ENCODE results near the gene VASH1.
A peak's percentile ranks its signal among the peaks of the same experiment; 100 is the strongest.

Gene VASH1

DNA sequence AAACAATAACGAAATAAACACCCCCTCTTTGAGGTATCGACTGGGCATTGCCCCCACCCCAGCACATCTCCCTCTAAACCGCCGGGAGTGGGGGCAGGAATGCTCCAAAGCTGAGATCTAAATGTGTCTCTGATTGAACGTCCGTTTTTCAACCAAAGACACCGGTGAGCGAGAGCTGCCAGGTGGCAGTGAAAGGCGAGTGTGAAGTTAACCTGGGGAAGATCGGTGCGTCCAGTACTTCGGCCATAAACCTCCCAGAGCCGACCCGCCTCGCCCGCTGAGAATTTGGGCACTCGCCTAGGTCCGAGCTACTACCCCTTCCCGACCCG is 50.8 kb downstream of the VASH1 start:
- Histone ChIP-seq H3K36me3 (ENCODE audit: control insufficient read depth, insufficient read depth, low read length) (peaks cover 11% of the 10 kb centered on the region), H3K27ac (ENCODE audit: insufficient read depth, low read length, poor library complexity, severe bottlenecking) (peak overlapping the region; percentile 64), H3K27me3 (replicated peaks; ENCODE audit: control insufficient read depth, insufficient read depth, low read length, poor library complexity, severe bottlenecking) (no peaks in the 10 kb centered on the region), H3K9me3 (ENCODE audit: control insufficient read depth, low read length) (no peaks in the 10 kb centered on the region), H3K4me1 (ENCODE audit: control insufficient read depth, insufficient read depth, low read length, poor library complexity, severe bottlenecking) (peaks cover 20% of the 10 kb centered on the region), H3K4me3 (ENCODE audit: insufficient read depth, low read depth, low read length, poor library complexity, severe bottlenecking) (peak overlapping the region; percentile 93)
- DNase-seq: no peak

DNA sequence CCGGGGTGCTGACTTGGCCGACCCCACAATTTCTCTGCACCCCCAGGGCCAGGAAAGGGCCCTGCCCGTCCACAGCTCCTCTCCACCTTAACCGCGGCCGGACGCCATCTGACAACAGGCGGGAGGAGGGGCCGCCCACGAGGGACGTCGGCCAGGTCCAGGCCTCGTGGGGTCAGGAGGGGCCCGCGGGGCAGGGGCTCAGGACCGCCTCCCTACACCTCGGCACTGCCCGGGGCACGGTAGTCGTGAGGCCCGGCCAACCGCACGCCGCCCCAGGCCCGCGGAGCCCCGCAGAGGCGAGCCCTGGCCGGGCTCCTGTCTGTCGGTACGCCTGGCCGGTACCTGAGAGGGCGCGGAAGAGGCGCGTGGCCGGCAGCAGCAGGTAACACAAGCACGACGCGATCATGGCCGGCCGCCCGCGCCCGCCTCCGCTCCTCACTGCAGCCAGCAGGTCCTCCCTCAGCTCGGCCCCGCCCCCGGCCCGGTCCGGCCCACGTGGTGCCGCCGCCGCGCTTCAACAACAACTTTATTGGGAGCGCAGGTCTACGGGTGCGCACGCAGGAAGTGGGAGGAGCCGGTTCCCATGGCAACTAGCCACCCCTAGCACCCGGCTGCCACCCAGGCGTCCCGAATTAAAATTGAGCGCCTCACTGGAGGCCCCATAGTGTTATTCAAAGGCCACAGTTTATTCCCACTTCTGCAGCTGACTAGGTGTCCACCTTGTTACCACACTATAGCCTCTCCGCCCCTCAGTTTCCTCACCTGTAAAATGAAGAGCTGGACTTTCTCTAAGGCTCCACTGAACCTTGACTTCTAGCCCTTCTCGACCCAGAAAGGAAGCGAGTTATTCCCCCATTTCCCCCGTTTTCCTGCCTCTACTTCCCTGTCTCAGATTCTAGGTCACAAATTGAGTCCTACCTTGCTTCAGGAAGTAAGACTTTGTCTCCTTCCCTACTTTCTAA is 51.4 kb downstream of the VASH1 start, which contains the start of gene ANGEL1:
Gene ANGEL1, minus strand, starts transcription at position 461 of the 962 bp plus-strand sequence. Its CDS starts 55 bp downstream, at position 406.
- Histone ChIP-seq H3K4me3 (ENCODE audit: insufficient read depth, low read depth, low read length, poor library complexity, severe bottlenecking) (peak within 1 kb of the TSS; percentile 93), H3K27ac (ENCODE audit: insufficient read depth, low read length, poor library complexity, severe bottlenecking) (peak within 1 kb of the TSS; percentile 64), H3K36me3 (ENCODE audit: control insufficient read depth, insufficient read depth, low read length) (peaks cover 4% of the 10 kb centered on the region), H3K27me3 (replicated peaks; ENCODE audit: control insufficient read depth, insufficient read depth, low read length, poor library complexity, severe bottlenecking) (no peaks in the 10 kb centered on the region), H3K4me1 (ENCODE audit: control insufficient read depth, insufficient read depth, low read length, poor library complexity, severe bottlenecking) (peaks cover 20% of the 10 kb centered on the region), H3K9me3 (ENCODE audit: control insufficient read depth, low read length) (no peaks in the 10 kb centered on the region)
- DNase-seq: peak; percentile 93 to 96 (median 95)

DNA sequence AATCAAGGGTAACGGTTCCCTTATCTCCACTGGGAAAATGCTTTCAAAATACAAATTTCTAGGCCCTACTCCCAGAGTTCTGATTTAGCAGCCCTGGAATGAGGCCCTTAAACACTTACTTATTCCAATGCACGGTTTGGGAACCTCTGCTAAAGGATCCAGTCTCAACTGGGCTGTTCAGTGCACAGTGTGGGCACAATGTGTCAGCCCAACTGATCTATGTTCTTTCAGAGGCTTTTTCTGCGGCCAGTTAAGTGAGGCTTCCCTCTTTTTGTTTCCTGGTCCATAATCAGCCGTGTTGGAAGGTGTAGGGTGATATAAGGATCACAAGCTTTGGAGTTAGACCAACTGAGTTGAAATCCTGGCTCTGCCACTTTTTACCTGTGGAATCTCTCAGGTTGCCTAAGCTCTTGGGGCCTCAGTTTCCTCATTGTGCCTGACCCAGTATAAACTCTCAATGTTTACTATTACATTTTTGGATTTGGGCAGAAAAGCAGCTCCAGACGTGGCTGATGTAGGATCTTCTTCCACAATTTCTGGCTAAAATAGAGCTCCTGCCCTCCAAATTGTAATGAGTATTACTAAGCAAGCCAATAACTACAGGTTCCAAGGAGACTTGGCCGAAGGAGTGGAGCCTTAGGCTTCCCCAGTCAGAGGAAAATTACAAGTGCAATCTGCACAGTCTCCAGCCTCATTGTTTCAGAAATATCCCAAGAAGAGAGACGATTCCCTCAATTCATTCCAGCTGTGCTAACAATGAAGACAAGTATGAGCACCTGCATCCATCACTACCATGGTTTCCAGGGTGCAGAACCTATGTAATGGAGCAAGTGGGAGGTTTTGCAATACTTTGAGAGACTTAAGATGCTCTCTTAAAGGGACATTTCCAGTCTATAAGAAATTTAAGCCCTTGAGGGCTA is 53.7 kb downstream of the VASH1 start:
- Histone ChIP-seq H3K27ac (ENCODE audit: insufficient read depth, low read length, poor library complexity, severe bottlenecking) (no peak overlapping the region), H3K9me3 (ENCODE audit: control insufficient read depth, low read length) (no peaks in the 10 kb centered on the region)

DNA sequence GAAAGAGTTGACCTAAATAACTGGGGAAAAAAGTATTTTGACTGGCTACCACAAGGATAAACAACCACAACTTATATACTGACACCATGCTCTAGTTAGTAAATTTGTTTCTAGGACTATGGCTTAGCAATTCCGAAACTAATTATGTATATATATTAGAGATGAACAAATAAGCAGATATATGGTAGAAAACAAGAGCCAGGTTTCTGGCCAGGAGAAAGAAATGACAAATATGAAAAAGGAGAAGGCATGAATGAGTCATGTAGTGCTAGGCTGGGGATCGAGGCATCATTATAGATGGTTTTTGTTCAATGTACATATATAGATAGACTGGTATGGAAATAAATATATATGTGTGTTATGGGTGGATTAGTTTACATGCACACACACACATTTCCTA is 59.4 kb downstream of the VASH1 start:
- no peaks in the 10 kb centered on the region for H3K9me3 ChIP-seq (ENCODE audit: control insufficient read depth, low read length)
- H3K27me3 ChIP-seq (replicated peaks; ENCODE audit: control insufficient read depth, insufficient read depth, low read length, poor library complexity, severe bottlenecking): no peaks in the 10 kb centered on the region
- H3K4me1 ChIP-seq (ENCODE audit: control insufficient read depth, insufficient read depth, low read length, poor library complexity, severe bottlenecking): no peaks in the 10 kb centered on the region
- no peak overlapping the region for H3K27ac ChIP-seq (ENCODE audit: insufficient read depth, low read length, poor library complexity, severe bottlenecking)
- H3K4me3 ChIP-seq (ENCODE audit: insufficient read depth, low read depth, low read length, poor library complexity, severe bottlenecking): no peak overlapping the region
- no peaks in the 10 kb centered on the region for H3K36me3 ChIP-seq (ENCODE audit: control insufficient read depth, insufficient read depth, low read length)
- no peak for DNase-seq

More for the DNA sequence above, 53.7 kb downstream of the VASH1 start:
- DNase-seq: no peak
- Histone ChIP-seq H3K36me3 (ENCODE audit: control insufficient read depth, insufficient read depth, low read length) (no peaks in the 10 kb centered on the region), H3K4me3 (ENCODE audit: insufficient read depth, low read depth, low read length, poor library complexity, severe bottlenecking) (no peak overlapping the region), H3K27me3 (replicated peaks; ENCODE audit: control insufficient read depth, insufficient read depth, low read length, poor library complexity, severe bottlenecking) (no peaks in the 10 kb centered on the region), H3K4me1 (ENCODE audit: control insufficient read depth, insufficient read depth, low read length, poor library complexity, severe bottlenecking) (peaks cover 20% of the 10 kb centered on the region)

DNA sequence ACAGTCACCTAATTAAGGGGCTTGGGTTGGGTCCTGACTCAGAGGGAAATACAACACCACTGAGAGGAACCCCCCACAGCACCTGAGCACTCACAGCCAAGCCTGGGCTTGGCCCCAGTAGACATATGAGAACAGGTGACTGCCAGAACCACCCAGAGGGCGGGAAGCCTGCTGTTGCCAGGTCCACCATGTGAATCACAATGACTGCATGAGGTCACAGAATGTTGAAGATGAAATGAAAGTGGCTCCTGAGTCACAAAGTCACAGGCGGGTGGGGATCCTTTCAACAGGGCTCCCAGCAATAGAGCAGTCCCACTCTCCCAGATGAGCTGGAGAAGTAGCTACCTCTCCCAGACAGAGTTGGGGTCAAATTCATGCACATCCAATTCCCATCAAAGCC is 64.9 kb downstream of the VASH1 start, which contains the start of gene LRRC74A:
Gene LRRC74A, plus strand, starts transcription at position 287 of the 400 bp plus-strand sequence. CDS start 290 bp downstream, outside the sequence.
- Histone ChIP-seq H3K27ac (ENCODE audit: insufficient read depth, low read length, poor library complexity, severe bottlenecking) (no peak within 1 kb of the TSS), H3K4me3 (ENCODE audit: insufficient read depth, low read depth, low read length, poor library complexity, severe bottlenecking) (no peak within 1 kb of the TSS), H3K27me3 (replicated peaks; ENCODE audit: control insufficient read depth, insufficient read depth, low read length, poor library complexity, severe bottlenecking) (no peaks in the 10 kb centered on the region), H3K36me3 (ENCODE audit: control insufficient read depth, insufficient read depth, low read length) (no peaks in the 10 kb centered on the region), H3K4me1 (ENCODE audit: control insufficient read depth, insufficient read depth, low read length, poor library complexity, severe bottlenecking) (no peaks in the 10 kb centered on the region), H3K9me3 (ENCODE audit: control insufficient read depth, low read length) (no peaks in the 10 kb centered on the region)
- no peak for DNase-seq

DNA sequence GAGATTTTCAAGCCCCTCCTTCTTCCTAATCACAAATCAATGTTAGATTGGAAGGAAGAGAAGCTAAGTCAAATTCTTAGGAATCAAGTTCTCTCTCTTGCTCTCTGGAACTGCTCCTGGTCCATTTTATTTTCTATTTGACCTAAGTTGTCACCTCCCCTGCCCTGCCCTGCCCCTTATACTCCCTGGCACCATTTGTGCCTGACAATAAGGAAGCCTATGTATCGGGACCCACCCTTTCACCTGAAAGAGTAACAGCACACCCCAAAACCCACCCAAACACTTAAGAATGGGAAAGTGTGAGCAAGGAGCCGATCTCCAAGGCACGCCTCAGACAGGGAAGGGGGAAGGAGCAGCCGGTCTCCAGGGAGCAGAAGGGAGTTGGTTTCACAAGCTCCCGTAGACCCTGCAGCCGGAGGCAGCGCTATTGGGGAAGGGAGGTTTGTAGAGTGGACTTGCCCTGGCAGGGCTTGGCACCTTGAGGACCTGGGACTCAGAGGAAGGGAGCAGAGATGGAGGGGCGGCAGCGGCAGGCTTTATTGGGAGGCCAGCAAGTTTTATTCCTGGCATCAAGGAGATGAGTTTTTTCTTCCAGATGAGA is 66.5 kb downstream of the VASH1 start:
- Histone ChIP-seq H3K4me3 (ENCODE audit: insufficient read depth, low read depth, low read length, poor library complexity, severe bottlenecking) (no peak overlapping the region), H3K9me3 (ENCODE audit: control insufficient read depth, low read length) (no peaks in the 10 kb centered on the region), H3K4me1 (ENCODE audit: control insufficient read depth, insufficient read depth, low read length, poor library complexity, severe bottlenecking) (no peaks in the 10 kb centered on the region), H3K27me3 (replicated peaks; ENCODE audit: control insufficient read depth, insufficient read depth, low read length, poor library complexity, severe bottlenecking) (no peaks in the 10 kb centered on the region), H3K27ac (ENCODE audit: insufficient read depth, low read length, poor library complexity, severe bottlenecking) (no peak overlapping the region), H3K36me3 (ENCODE audit: control insufficient read depth, insufficient read depth, low read length) (no peaks in the 10 kb centered on the region)
- no peak for DNase-seq

DNA sequence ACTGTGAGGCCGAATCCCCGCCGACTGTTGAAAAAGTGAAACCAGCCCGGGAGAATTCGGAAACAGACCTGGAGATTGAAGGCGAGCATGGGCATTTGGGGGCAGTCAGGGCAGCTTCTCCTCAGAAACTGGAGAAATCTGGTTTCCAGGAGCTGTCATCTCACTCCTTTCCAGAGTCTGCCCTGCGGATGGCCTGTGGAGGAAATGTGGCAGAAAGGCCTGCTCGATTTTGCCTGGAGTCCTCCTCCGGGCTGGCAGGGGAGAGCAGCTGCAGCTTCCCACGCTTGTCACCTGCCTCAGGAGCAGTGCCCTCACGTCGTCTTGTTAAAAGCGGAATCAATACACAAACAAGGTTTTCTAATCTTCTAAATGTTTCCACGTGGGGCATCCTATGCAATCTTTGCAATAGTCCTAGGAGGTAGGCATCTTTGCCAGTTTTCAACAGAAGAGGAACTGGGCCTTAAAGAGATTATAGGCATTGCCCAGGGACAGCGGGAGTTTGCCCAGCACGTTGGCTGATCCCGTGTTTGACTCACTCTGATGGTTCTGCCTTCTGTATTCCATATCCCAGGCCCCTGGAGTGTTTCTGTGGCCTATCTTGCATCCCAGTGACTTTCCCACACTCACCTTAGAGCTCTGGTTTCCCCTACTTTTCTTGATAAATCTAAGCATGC is 67.2 kb downstream of the VASH1 start:
- H3K4me1 ChIP-seq (ENCODE audit: control insufficient read depth, insufficient read depth, low read length, poor library complexity, severe bottlenecking): no peaks in the 10 kb centered on the region
- H3K27me3 ChIP-seq (replicated peaks; ENCODE audit: control insufficient read depth, insufficient read depth, low read length, poor library complexity, severe bottlenecking): no peaks in the 10 kb centered on the region
- DNase-seq: no peak
- no peaks in the 10 kb centered on the region for H3K9me3 ChIP-seq (ENCODE audit: control insufficient read depth, low read length)
- H3K4me3 ChIP-seq (ENCODE audit: insufficient read depth, low read depth, low read length, poor library complexity, severe bottlenecking): no peak overlapping the region
- H3K27ac ChIP-seq (ENCODE audit: insufficient read depth, low read length, poor library complexity, severe bottlenecking): no peak overlapping the region
- H3K36me3 ChIP-seq (ENCODE audit: control insufficient read depth, insufficient read depth, low read length): no peaks in the 10 kb centered on the region

DNA sequence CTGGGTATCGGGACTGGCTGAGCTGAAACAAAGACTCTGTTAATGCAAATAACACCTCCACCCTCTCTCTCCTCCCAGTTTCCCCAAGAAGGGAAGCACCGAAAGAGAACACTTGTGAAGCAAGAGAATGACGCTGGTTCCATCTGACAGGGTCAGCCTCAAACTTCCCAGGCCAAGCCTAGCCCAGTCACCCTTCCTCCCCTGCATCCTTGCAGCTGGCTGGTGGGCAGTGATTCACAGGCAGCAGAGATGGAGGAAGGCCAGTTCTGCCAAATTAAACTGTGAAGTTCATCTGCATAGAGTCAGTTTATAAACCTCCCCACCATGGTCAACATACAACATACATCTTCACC is 67.7 kb downstream of the VASH1 start:
- Histone ChIP-seq H3K9me3 (ENCODE audit: control insufficient read depth, low read length) (no peaks in the 10 kb centered on the region), H3K4me1 (ENCODE audit: control insufficient read depth, insufficient read depth, low read length, poor library complexity, severe bottlenecking) (no peaks in the 10 kb centered on the region), H3K27ac (ENCODE audit: insufficient read depth, low read length, poor library complexity, severe bottlenecking) (no peak overlapping the region), H3K4me3 (ENCODE audit: insufficient read depth, low read depth, low read length, poor library complexity, severe bottlenecking) (no peak overlapping the region), H3K27me3 (replicated peaks; ENCODE audit: control insufficient read depth, insufficient read depth, low read length, poor library complexity, severe bottlenecking) (no peaks in the 10 kb centered on the region), H3K36me3 (ENCODE audit: control insufficient read depth, insufficient read depth, low read length) (no peaks in the 10 kb centered on the region)
- DNase-seq: no peak

DNA sequence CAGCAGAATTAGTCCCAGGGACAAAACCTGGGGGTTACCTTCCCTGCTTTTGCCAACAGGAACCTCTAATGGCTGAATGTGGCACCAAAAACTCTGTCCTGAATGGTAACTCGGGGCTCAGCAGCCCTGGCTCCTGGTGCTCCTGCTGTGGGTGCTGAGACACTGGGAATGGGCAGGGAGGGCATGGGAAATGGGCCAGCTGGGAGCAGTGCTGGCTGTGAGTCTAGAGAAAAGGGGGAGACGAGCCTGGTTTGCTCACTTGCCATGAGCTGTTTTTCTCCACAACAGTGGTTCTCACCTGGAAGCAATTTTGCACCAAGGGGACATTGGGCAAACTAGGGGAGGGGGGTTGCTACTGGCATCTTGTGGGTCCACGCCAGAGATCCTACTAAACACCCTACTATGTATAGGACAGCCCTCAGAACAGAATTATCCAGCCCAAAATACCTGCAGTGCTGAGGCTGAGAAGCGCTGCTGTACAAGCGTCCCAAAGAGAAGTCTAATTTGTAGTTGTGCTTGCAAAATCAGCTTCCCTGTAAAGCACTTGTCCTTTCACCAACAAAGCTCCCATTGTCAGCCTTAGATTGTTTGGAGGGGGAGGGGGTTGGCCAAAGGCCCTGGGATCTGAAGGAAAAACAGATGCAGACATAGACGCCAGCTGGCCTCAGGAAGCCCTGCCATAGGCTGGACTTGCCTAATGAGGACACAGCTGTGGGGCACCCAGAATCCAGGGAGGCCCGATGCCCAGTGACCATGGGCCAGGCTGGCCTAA is 68.6 kb downstream of the VASH1 start:
- Histone ChIP-seq H3K27me3 (replicated peaks; ENCODE audit: control insufficient read depth, insufficient read depth, low read length, poor library complexity, severe bottlenecking) (no peaks in the 10 kb centered on the region), H3K9me3 (ENCODE audit: control insufficient read depth, low read length) (no peaks in the 10 kb centered on the region), H3K36me3 (ENCODE audit: control insufficient read depth, insufficient read depth, low read length) (no peaks in the 10 kb centered on the region), H3K4me3 (ENCODE audit: insufficient read depth, low read depth, low read length, poor library complexity, severe bottlenecking) (no peak overlapping the region), H3K27ac (ENCODE audit: insufficient read depth, low read length, poor library complexity, severe bottlenecking) (no peak overlapping the region), H3K4me1 (ENCODE audit: control insufficient read depth, insufficient read depth, low read length, poor library complexity, severe bottlenecking) (no peaks in the 10 kb centered on the region)
- DNase-seq: no peak

Measured in effector memory CD4-positive, alpha-beta T cell (primary cell).